ENCODE results near the gene NFKBIE.

The NFKBIE gene

GRCh38 chr6:44262467-44263353 is 2.6 kb downstream of the NFKBIE start:
- no peak for ATAC-seq
- TF ChIP-seq ZFP30 (CRISPR knock-in tag; IDR thresholded peaks at IDR 0.05), result no peak
- no peak for TF ChIP-seq SNAI2 (CRISPR knock-in tag; IDR thresholded peaks at IDR 0.05)
- TF ChIP-seq, protein P1, sequence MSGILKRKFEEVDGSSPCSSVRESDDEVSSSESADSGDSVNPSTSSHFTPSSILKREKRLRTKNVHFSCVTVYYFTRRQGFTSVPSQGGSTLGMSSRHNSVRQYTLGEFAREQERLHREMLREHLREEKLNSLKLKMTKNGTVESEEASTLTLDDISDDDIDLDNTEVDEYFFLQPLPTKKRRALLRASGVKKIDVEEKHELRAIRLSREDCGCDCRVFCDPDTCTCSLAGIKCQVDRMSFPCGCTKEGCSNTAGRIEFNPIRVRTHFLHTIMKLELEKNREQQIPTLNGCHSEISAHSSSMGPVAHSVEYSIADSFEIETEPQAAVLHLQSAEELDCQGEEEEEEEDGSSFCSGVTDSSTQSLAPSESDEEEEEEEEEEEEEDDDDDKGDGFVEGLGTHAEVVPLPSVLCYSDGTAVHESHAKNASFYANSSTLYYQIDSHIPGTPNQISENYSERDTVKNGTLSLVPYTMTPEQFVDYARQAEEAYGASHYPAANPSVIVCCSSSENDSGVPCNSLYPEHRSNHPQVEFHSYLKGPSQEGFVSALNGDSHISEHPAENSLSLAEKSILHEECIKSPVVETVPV (CRISPR knock-in tag; IDR thresholded peaks at IDR 0.05), result no peak
- TF ChIP-seq RARB (CRISPR knock-in tag; IDR thresholded peaks at IDR 0.05), result no peak
- TF ChIP-seq ZNF70 (CRISPR knock-in tag; IDR thresholded peaks at IDR 0.05), result no peak
- TF ChIP-seq, protein P2, sequence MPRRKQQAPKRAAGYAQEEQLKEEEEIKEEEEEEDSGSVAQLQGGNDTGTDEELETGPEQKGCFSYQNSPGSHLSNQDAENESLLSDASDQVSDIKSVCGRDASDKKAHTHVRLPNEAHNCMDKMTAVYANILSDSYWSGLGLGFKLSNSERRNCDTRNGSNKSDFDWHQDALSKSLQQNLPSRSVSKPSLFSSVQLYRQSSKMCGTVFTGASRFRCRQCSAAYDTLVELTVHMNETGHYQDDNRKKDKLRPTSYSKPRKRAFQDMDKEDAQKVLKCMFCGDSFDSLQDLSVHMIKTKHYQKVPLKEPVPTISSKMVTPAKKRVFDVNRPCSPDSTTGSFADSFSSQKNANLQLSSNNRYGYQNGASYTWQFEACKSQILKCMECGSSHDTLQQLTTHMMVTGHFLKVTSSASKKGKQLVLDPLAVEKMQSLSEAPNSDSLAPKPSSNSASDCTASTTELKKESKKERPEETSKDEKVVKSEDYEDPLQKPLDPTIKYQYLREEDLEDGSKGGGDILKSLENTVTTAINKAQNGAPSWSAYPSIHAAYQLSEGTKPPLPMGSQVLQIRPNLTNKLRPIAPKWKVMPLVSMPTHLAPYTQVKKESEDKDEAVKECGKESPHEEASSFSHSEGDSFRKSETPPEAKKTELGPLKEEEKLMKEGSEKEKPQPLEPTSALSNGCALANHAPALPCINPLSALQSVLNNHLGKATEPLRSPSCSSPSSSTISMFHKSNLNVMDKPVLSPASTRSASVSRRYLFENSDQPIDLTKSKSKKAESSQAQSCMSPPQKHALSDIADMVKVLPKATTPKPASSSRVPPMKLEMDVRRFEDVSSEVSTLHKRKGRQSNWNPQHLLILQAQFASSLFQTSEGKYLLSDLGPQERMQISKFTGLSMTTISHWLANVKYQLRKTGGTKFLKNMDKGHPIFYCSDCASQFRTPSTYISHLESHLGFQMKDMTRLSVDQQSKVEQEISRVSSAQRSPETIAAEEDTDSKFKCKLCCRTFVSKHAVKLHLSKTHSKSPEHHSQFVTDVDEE (CRISPR knock-in tag; IDR thresholded peaks at IDR 0.05), result no peak
- TF ChIP-seq, protein P3, sequence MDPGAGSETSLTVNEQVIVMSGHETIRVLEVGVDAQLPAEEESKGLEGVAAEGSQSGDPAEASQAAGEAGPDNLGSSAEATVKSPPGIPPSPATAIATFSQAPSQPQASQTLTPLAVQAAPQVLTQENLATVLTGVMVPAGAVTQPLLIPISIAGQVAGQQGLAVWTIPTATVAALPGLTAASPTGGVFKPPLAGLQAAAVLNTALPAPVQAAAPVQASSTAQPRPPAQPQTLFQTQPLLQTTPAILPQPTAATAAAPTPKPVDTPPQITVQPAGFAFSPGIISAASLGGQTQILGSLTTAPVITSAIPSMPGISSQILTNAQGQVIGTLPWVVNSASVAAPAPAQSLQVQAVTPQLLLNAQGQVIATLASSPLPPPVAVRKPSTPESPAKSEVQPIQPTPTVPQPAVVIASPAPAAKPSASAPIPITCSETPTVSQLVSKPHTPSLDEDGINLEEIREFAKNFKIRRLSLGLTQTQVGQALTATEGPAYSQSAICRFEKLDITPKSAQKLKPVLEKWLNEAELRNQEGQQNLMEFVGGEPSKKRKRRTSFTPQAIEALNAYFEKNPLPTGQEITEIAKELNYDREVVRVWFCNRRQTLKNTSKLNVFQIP (CRISPR knock-in tag; IDR thresholded peaks at IDR 0.05; ENCODE audit: borderline replicate concordance, low read depth), result no peak
- TF ChIP-seq ZC3H10 (CRISPR knock-in tag; IDR thresholded peaks at IDR 0.05), result no peak
- no peak for TF ChIP-seq PATZ1 (CRISPR knock-in tag; IDR thresholded peaks at IDR 0.05; ENCODE audit: borderline replicate concordance)
- no peak for TF ChIP-seq ISL1 (CRISPR knock-in tag; IDR thresholded peaks at IDR 0.05)
- no peak for TF ChIP-seq BACH2 (CRISPR knock-in tag; IDR thresholded peaks at IDR 0.05; ENCODE audit: borderline replicate concordance)

GRCh38 chr6:44261581-44261980 is 3.8 kb downstream of the NFKBIE start:
- no peak for ATAC-seq

DNA sequence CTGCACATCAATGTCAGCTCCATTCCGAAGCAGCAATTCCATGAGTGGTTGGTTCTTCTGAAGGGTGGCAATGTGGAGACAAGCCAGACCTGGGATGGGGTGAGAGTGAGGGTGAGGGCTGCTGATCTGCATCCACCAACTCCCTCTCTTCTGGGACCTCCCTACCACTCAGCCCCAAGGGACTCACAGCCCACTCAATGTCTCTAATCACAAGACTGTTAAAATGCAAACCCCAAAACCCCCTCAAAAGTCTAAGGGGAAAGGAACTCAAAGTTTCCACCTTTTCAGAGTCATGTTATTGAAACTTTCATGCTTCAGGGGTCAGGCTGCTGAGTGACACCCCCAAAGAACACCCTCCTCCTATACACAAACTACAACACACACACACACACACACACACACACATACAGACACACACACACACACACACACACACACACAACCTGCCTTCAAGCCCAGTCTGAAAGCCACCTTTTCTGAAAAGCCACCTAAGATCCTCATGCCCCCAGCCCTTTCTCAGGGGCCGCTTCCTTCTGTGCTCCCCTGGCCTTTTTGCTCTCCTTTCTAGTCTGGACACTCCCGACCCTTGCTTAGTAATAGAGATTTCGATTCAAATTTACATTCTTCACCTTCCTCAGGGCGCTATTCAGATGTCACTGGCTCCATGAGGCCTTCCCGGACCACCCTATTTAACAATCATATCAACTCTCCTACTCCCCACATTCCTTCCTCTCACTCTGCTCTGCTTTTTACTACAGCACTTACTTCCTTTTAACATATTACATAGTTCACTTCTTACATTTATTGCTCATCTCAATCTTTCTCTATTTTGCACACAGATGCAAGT is 4.7 kb downstream of the NFKBIE start:
- ATAC-seq, result no peak
- TF ChIP-seq, protein P3 (CRISPR knock-in tag; IDR thresholded peaks at IDR 0.05; ENCODE audit: borderline replicate concordance, low read depth), result no peak
- TF ChIP-seq ZC3H10 (CRISPR knock-in tag; IDR thresholded peaks at IDR 0.05) (no peak), GLIS3 (CRISPR knock-in tag; IDR thresholded peaks at IDR 0.05) (no peak)

More at GRCh38 chr6:44261581-44261980, 3.8 kb downstream of the NFKBIE start:
- TF ChIP-seq ZFP3 (CRISPR knock-in tag; IDR thresholded peaks at IDR 0.05), result no peak

- no peak for ATAC-seq
- no peak for TF ChIP-seq SNAI2 (CRISPR knock-in tag; IDR thresholded peaks at IDR 0.05)
- TF ChIP-seq ESRRG (CRISPR knock-in tag; IDR thresholded peaks at IDR 0.05), result no peak
- no peak for TF ChIP-seq ZNF565 (CRISPR knock-in tag; conservative IDR thresholded peaks at IDR 0.05; ENCODE audit: low read depth)
- TF ChIP-seq PATZ1 (CRISPR knock-in tag; IDR thresholded peaks at IDR 0.05; ENCODE audit: borderline replicate concordance), result no peak
- no peak for TF ChIP-seq TCF4 (CRISPR knock-in tag; IDR thresholded peaks at IDR 0.05; ENCODE audit: borderline replicate concordance)
- TF ChIP-seq, protein P4, sequence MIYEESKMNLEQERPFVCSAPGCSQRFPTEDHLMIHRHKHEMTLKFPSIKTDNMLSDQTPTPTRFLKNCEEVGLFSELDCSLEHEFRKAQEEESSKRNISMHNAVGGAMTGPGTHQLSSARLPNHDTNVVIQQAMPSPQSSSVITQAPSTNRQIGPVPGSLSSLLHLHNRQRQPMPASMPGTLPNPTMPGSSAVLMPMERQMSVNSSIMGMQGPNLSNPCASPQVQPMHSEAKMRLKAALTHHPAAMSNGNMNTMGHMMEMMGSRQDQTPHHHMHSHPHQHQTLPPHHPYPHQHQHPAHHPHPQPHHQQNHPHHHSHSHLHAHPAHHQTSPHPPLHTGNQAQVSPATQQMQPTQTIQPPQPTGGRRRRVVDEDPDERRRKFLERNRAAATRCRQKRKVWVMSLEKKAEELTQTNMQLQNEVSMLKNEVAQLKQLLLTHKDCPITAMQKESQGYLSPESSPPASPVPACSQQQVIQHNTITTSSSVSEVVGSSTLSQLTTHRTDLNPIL (CRISPR knock-in tag; IDR thresholded peaks at IDR 0.05; ENCODE audit: low read depth), result no peak
- TF ChIP-seq ISL1 (CRISPR knock-in tag; IDR thresholded peaks at IDR 0.05), result no peak
- no peak for TF ChIP-seq CSDC2 (CRISPR knock-in tag; IDR thresholded peaks at IDR 0.05)
- TF ChIP-seq, protein P1 (CRISPR knock-in tag; IDR thresholded peaks at IDR 0.05), result no peak
These were observed 5.3 kb downstream of the NFKBIE start for GRCh38 chr6:44260011-44260410.

All from SK-N-SH treated with all-trans-retinoic acid at 6 μM for 48 hours (cell line).